ENCODE results near the gene S100PBP. TPM values are rescaled to one million over a fixed set of nuclear protein-coding genes. Genes with fewer than 3 reads are reported as not detected.

The S100PBP gene
- total RNA-seq, 2 experiments from 2014 or later, result 26.1 to 31.2 TPM

DNA sequence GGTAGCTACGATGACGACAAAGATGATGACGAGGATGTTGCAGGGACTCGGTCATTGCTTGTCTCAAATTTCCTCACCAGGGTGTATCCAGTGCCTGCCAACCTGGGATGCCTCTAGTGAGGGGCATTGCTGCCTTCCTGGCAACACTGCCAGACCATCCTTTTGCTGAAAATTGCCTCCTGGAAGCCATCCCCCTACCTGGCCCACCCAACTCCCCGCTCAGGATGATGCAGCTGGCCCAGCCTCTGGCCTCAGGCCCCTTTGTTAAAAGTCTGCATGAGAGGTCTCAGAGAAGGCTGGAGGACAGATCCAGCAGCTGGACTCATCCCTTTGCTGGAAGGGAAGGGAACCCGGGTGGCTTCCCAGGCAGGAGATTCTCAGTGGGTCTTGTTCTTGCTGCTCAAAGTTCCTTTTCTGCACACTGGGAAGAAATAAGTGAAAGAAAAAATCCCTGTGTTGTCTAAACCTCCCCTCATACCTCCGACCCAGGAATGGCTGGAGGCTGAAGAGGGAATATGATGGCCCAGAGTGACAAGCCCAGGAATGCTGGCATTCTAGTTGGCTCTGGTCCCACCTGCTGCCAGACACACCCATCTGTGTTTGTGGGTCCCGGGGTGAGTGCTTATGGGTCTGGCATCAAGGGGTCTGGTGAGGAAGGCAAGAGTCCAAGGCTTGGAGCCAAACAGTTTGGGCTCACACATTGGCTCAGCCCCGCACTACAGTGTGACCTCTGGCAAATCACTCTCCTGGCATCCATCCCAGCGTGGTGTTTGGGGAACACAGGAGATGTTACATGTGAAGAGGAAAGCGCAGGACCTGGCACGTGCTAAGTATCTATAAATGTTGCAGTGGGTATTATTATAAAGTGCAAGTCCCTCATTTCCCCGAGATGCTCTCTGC, 60.0 kb downstream of the S100PBP start:
- intact Hi-C loops (cut with micrococcal nuclease), result loop anchor here (2.0 to 5.0 kb wide), 2 partner anchors 209 to 490 kb away; no protein-coding TSS in a partner anchor
- CTCF ChIA-PET, result interaction anchor here (0.9 to 7.8 kb wide), 11 partner anchors 8 to 210 kb away, joined by 3 to 63 read pairs (median 4); no protein-coding TSS in a partner anchor
- Mint-ChIP-seq H3K36me3 (ENCODE audit: low read depth) (no peaks in the 10 kb centered on the region), H3K4me3 (no peak overlapping the region), H3K4me1 (ENCODE audit: low read depth) (no peaks in the 10 kb centered on the region), H3K27me3 (ENCODE audit: low read depth) (peaks cover 28% of the 10 kb centered on the region), H3K27ac (no peak overlapping the region), H3K9me3 (no peaks in the 10 kb centered on the region)
- no peak for DNase-seq

DNA sequence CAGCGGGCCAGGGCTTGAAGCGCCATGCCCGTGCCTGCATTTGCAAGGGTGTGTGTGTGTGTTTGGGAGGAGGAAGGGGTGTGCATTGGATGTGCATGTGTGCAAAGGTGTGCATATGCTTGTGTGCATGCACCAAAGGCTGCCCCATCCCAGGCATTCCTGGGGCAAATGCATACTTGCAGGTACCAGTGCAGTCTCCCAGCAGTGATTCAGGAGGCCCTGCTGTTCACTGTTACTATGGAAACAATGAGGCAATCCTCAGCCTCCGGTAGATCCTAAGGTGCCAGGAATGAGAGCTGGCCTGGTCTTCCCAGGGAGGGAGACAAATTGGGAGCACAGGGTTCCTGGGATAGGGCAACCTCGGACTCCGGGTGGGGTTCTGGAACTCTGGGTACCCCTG, 60.7 kb downstream of the S100PBP start:
- no peaks in the 10 kb centered on the region for H3K4me1 Mint-ChIP-seq (ENCODE audit: low read depth)
- CTCF ChIA-PET, result interaction anchor here (0.6 to 1.3 kb wide), 3 partner anchors 10 to 172 kb away, joined by 3 to 7 read pairs (median 3); no protein-coding TSS in a partner anchor

DNA sequence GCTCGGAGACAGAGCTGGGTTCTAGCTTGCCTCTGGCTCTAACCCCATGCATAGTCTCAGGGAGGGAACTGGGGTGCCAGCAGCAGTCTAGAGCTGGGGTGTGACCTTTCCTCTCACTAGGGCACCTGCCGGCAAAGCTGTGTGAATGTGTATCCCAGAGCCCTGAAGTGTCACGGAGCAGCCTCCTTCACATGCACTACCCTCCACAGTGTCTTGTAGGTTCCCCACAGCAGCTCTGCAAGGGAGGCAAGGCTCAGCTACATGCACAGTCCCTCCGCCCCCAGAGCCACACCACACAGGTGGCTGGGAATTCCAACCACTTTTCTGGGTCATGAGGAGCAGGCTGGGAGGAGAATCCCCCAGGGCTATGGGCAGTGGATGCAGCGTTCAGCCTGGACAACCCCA, 61.2 kb downstream of the S100PBP start:
- H3K9me3 Mint-ChIP-seq, result no peaks in the 10 kb centered on the region
- no peaks in the 10 kb centered on the region for H3K4me1 Mint-ChIP-seq (ENCODE audit: low read depth)

More for the DNA sequence above, 60.7 kb downstream of the S100PBP start:
- peaks cover 24% of the 10 kb centered on the region for H3K27me3 Mint-ChIP-seq (ENCODE audit: low read depth)
- intact Hi-C loops (cut with micrococcal nuclease), result loop anchor here (5.0 kb wide), 1 partner anchor 489 kb away; no protein-coding TSS in a partner anchor
- H3K4me3 Mint-ChIP-seq, result no peak overlapping the region
- DNase-seq, result no peak
- H3K27ac Mint-ChIP-seq, result no peak overlapping the region
- H3K36me3 Mint-ChIP-seq (ENCODE audit: low read depth), result no peaks in the 10 kb centered on the region
- H3K9me3 Mint-ChIP-seq, result no peaks in the 10 kb centered on the region

DNA sequence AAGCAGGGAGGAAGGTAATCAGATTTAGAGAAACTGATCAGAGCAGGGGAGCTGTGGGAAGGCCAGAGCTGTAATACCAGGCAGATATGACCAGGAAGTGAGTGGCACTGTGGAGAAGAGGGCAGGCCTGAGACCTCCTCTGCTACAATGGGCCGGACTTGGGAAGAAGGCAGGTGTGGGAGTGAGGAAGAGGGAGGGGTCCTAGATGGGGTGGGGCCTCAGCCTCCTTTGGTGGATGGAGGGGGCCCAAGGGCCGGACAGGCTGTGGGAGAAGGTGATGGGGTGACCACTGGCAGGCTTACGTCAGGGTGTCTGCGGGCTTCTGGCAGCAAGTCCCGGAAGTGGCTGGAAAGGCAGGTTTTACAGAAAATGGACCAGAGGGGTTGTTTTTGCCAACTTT, 63.8 kb downstream of the S100PBP start:
- H3K4me3 Mint-ChIP-seq, result no peak overlapping the region
- peaks cover 2% of the 10 kb centered on the region for H3K4me1 Mint-ChIP-seq (ENCODE audit: low read depth)
- no peaks in the 10 kb centered on the region for H3K9me3 Mint-ChIP-seq
- H3K36me3 Mint-ChIP-seq (ENCODE audit: low read depth), result no peaks in the 10 kb centered on the region
- H3K27ac Mint-ChIP-seq, result no peak overlapping the region
- H3K27me3 Mint-ChIP-seq (ENCODE audit: low read depth), result peaks cover 28% of the 10 kb centered on the region
- DNase-seq, result no peak
- CTCF ChIA-PET, result no interaction called here
- intact Hi-C loops (cut with micrococcal nuclease), result no loop called here

More for the DNA sequence above, 61.2 kb downstream of the S100PBP start:
- Mint-ChIP-seq H3K4me3 (no peak overlapping the region), H3K36me3 (ENCODE audit: low read depth) (no peaks in the 10 kb centered on the region), H3K27ac (no peak overlapping the region), H3K27me3 (ENCODE audit: low read depth) (peaks cover 25% of the 10 kb centered on the region)
- intact Hi-C loops (cut with micrococcal nuclease), result loop anchor here (5.0 kb wide), 1 partner anchor 489 kb away; no protein-coding TSS in a partner anchor
- CTCF ChIA-PET, result interaction anchor here (0.6 to 1.3 kb wide), 3 partner anchors 10 to 172 kb away, joined by 3 to 7 read pairs (median 3); no protein-coding TSS in a partner anchor
- DNase-seq, result no peak

DNA sequence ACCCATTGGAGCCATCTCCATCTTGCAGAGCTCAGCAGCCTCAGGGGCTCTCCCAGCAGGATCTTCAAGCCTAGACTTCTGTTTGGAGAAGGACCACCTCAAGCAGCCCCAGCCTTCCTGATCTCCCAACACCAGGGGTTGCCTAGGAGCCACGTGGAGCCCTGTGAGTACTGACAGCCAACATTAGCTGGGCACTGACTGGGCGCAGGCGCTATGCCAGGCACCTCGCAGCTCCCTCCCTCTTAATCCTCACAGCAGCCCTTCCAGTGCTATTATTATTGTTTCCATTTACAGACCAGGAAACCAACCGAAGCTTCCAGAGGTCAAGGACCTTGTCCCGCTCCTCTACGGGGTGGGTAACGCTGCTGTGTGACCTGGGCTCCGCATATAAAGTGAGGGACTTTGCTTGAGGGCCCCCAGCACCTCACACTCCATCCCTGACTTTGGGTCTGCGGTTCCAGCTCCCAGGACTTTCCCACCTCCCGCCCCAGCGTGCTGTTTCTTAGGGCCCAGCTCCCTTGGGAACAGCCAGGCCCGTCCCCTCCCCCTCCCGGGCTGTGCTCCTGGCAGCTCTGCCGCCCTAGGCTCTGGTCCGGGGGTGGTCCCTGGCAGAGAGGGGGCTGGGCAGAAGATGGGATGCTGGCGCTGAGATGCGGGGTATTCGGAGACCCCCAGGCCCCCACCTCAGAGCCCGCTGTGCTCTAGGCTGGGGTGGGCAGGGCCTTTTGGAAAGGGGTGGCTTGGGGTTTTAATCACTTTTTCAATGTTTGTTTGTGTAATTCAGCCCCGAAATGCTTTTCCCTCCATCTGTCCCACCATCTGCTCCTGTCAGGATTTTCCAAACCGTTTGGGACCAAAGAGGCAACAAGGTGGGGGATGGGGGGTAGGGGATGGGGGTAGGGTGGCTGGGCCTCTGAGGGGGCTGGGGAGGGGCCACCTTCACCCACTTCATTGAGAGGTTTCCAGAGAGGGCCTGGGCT, 64.7 kb downstream of the S100PBP start:
- peaks cover 2% of the 10 kb centered on the region for H3K4me1 Mint-ChIP-seq (ENCODE audit: low read depth)
- intact Hi-C loops (cut with micrococcal nuclease), result no loop called here
- CTCF ChIA-PET, result interaction anchor here (1.1 kb wide), 2 partner anchors 9 to 174 kb away, joined by 3 read pairs; no protein-coding TSS in a partner anchor
- H3K9me3 Mint-ChIP-seq, result no peaks in the 10 kb centered on the region
- no peaks in the 10 kb centered on the region for H3K36me3 Mint-ChIP-seq (ENCODE audit: low read depth)
- peaks cover 35% of the 10 kb centered on the region for H3K27me3 Mint-ChIP-seq (ENCODE audit: low read depth)
- no peak overlapping the region for H3K27ac Mint-ChIP-seq
- H3K4me3 Mint-ChIP-seq, result no peak overlapping the region
- DNase-seq, result no peak

DNA sequence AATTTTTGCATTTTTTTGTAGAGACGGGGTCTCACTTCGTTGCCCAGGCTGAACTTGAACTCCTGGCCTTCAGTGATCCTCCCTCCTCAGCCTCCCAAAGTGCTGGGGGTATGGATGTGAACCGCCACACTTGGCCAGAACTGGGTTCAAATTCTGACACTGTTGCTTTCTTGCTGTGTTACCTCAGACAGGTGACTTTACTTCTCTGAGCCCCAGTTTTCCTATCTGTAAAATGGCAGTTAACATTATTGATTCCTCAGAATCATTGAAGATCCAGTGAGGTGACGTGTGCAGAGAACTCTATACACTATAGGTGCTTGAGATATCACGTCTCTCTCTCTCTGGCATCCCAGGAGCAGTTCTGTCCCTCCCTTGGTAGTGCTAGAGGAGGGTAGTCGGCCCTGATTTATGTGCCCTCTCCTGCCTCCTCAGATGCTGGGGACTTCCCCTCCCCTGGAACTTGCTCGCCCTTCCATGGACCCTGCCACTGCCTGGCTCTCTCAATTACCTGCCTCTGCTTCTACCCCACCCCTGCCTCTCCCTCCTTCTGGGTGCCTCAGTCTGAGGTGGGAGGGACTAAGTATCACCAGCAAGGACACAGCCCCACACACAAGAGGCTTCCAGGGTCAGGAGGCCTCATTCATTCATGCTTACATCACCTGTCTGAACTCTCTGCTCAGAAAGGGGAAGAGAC, 66.0 kb downstream of the S100PBP start:
- Mint-ChIP-seq H3K27ac (no peak overlapping the region), H3K4me3 (no peak overlapping the region)
- CTCF ChIA-PET, result no interaction called here

DNA sequence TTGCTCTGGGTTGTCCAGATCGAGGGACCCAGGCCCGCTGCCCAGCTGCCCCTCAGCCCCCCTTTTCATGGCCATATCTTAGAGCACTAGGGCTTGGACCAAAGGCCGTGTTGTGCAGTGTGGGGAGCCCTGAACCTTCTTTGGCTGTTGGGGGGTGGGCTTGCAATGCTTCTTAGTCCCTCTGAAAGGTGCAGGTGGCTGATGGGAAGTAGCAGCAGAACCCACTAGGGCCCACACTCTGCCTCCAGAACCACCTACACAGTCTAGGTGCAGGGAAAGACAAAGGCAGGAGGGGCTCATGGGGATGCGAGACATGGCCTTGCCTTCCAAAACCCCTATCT, 66.5 kb downstream of the S100PBP start:
- H3K27me3 Mint-ChIP-seq (ENCODE audit: low read depth), result peaks cover 46% of the 10 kb centered on the region
- no peak for DNase-seq
- H3K4me3 Mint-ChIP-seq, result no peak overlapping the region
- CTCF ChIA-PET, result no interaction called here
- H3K27ac Mint-ChIP-seq, result no peak overlapping the region
- H3K4me1 Mint-ChIP-seq (ENCODE audit: low read depth), result peaks cover 2% of the 10 kb centered on the region
- no peaks in the 10 kb centered on the region for H3K9me3 Mint-ChIP-seq
- intact Hi-C loops (cut with micrococcal nuclease), result no loop called here
- H3K36me3 Mint-ChIP-seq (ENCODE audit: low read depth), result no peaks in the 10 kb centered on the region

More for the DNA sequence above, 66.0 kb downstream of the S100PBP start:
- H3K36me3 Mint-ChIP-seq (ENCODE audit: low read depth), result no peaks in the 10 kb centered on the region
- intact Hi-C loops (cut with micrococcal nuclease), result no loop called here
- DNase-seq, result no peak
- no peaks in the 10 kb centered on the region for H3K9me3 Mint-ChIP-seq
- peaks cover 45% of the 10 kb centered on the region for H3K27me3 Mint-ChIP-seq (ENCODE audit: low read depth)
- peaks cover 2% of the 10 kb centered on the region for H3K4me1 Mint-ChIP-seq (ENCODE audit: low read depth)

DNA sequence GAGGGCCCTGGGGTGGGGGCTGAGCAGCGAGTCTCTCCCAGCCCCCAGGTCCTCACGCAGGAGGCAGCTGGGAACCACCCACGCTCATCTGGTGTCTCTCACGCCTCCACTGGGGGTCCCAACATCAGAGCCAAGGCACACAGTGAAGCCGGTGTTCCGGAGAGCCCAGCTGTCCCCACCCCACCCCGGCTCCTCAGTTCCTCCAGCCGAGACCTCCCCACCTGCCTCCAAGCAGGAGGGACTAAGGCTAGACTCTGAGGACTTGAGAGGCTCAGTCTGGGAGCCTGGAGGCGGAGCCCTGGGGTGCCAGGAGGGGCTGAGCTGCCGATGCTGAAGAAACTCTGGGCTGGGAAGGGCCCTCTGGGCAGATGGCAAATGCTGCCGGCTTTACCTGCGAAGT, 67.3 kb downstream of the S100PBP start:
- H3K27ac Mint-ChIP-seq, result no peak overlapping the region
- H3K36me3 Mint-ChIP-seq (ENCODE audit: low read depth), result no peaks in the 10 kb centered on the region
- H3K27me3 Mint-ChIP-seq (ENCODE audit: low read depth), result peaks cover 53% of the 10 kb centered on the region
- CTCF ChIA-PET, result interaction anchor here (0.5 to 1.7 kb wide), 3 partner anchors 8 to 19 kb away, joined by 3 to 5 read pairs (median 3); no protein-coding TSS in a partner anchor
- H3K4me1 Mint-ChIP-seq (ENCODE audit: low read depth), result peaks cover 2% of the 10 kb centered on the region
- no peaks in the 10 kb centered on the region for H3K9me3 Mint-ChIP-seq
- DNase-seq, result no peak
- H3K4me3 Mint-ChIP-seq, result no peak overlapping the region
- intact Hi-C loops (cut with micrococcal nuclease), result no loop called here

DNA sequence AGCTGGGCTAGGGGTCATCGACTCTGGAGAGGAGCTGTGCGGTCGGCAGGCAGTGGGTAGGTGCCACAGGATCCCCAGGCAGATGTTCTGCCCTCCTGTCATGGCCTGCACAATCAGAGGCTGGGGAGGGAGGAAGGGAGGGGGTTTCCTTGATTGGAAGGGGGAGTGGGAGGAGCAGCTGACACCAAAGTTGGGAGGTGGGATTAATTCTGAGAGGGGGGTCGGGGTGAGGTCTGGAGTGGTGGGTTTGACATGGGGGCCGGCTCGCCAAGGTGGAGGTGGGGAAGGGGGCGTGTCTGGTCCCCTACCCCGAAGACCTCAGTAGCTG, 68.2 kb downstream of the S100PBP start:
- no peak for DNase-seq
- peaks cover 57% of the 10 kb centered on the region for H3K27me3 Mint-ChIP-seq (ENCODE audit: low read depth)
- no peaks in the 10 kb centered on the region for H3K36me3 Mint-ChIP-seq (ENCODE audit: low read depth)
- H3K9me3 Mint-ChIP-seq, result no peaks in the 10 kb centered on the region
- intact Hi-C loops (cut with micrococcal nuclease), result no loop called here
- no peak overlapping the region for H3K27ac Mint-ChIP-seq
- H3K4me3 Mint-ChIP-seq, result no peak overlapping the region
- H3K4me1 Mint-ChIP-seq (ENCODE audit: low read depth), result peaks cover 2% of the 10 kb centered on the region
- CTCF ChIA-PET, result interaction anchor here (1.6 to 1.7 kb wide), 2 partner anchors 9 to 10 kb away, joined by 3 to 5 read pairs; no protein-coding TSS in a partner anchor

DNA sequence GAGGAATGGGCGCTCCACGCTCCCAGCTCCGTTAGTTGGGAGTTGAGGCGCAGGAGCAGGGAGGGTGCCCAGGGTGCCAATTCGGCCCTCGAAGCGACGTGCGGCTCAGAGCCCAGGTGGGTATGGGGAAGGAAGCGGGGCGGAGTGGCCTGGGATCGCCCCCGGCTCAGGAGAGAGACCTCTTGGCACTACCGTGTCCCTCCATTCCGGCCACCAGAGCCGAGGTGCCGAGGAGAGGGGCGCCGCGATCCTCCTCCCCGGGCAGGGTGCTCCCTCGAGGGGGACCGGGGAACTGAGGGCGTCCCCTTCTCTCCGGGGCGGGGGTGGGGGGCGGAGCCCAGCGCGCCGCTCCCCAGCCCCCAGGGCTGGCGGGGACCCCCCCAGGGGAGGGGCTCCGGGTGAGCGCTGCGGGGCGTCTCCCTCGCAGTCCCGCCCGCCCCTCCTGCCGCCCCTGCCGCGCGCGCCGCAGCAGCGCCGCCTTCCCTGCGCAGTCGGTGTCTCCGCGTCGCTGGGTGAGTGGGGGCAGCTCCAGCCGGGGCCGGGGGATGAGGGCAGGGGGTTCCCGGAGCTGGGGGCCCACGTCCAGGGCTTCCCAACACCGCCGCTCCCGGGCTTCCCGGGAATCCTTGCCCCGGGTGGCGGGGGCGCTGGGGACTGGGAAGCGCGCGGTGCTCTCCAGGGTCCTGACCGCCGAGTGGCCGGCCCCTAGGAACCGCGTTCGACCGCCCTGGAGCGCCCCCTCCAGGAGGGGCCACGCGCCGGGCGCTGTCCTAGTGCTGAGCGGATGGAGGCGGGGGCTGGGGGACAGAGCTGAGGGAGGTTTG, 68.8 kb downstream of the S100PBP start, which contains the start of gene HPCA:
Gene HPCA, plus strand, starts transcription at position 488 of the 824 bp plus-strand sequence. CDS start 2,408 bp downstream, outside the sequence.
- peak; percentile 57 for DNase-seq
- Mint-ChIP-seq H3K36me3 (ENCODE audit: low read depth) (no peaks in the 10 kb centered on the region), H3K4me3 (no peak within 1 kb of the TSS), H3K27ac (no peak within 1 kb of the TSS), H3K4me1 (ENCODE audit: low read depth) (peaks cover 2% of the 10 kb centered on the region), H3K9me3 (no peaks in the 10 kb centered on the region), H3K27me3 (ENCODE audit: low read depth) (peaks cover 54% of the 10 kb centered on the region)
- intact Hi-C loops (cut with micrococcal nuclease), result no loop called here
- CTCF ChIA-PET, result interaction anchor here (0.7 to 1.7 kb wide), 5 partner anchors 9 to 202 kb away, joined by 3 to 5 read pairs (median 3); no protein-coding TSS in a partner anchor

Measured in activated naive CD4-positive, alpha-beta T cell treated with anti-CD3 and anti-CD28 coated beads for 36 hours (primary cell).